ENCODE data around the gene STXBP4. TPM values are rescaled to one million over a fixed set of nuclear protein-coding genes. Genes with fewer than 3 reads are reported as not detected.

Gene STXBP4
- total and polyA plus RNA-seq, 2 experiments from 2014 or later, result 25.0 to 52.1 TPM

DNA sequence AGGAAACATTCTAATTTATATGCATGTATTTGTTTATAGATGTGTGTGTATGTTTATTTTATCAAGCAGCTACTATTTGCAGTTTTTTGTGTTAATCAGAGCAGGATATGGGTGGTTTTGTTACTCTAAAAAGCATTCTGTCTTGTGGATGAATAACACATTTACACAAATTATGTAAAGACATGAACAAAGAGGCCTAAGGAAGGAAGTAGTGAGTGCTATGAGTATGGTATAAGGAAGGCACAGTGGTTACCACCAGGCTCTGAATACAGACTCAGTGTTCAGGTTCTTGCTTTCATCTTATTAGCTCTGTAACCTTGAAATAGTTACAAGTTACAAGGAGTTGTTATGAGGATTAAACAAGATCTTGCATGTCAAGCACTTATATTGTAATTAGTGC lies 33.9 kb downstream of the STXBP4 start:
- Histone ChIP-seq H4K20me1 (replicated peaks; ENCODE audit: insufficient read depth) (no peaks in the 10 kb centered on the region), H3F3A (replicated peaks; ENCODE audit: low read depth) (no peaks in the 10 kb centered on the region), H3K4me2 (no peak overlapping the region), H3K27ac (ENCODE audit: low read depth) (no peak overlapping the region), H3K4me1 (ENCODE audit: insufficient read depth) (0 out of 2 replicates have a peak, but pooled peaks cover 4% of the 10 kb centered on the region), H2AFZ (no peak overlapping the region), H3K4me3 (no peak overlapping the region), H3K9me2 (ENCODE audit: insufficient read depth) (no peaks in the 10 kb centered on the region), H3K36me3 (ENCODE audit: insufficient read depth) (no peaks in the 10 kb centered on the region), H3K27me3 (ENCODE audit: insufficient read depth) (no peaks in the 10 kb centered on the region), H3K79me2 (replicated peaks; ENCODE audit: insufficient read depth) (no peaks in the 10 kb centered on the region)
- Mint-ChIP-seq H3K27ac (no peak overlapping the region), H3K4me3 (no peak overlapping the region), H3K36me3 (ENCODE audit: low read depth) (no peaks in the 10 kb centered on the region; the same call in 2 of the 3 replicates), H3K27me3 (ENCODE audit: insufficient read depth, low read depth, poor library complexity) (peaks cover 2% of the 10 kb centered on the region), H3K9me3 (no peaks in the 10 kb centered on the region), H3K4me1 (peaks cover 26% of the 10 kb centered on the region)
- TF ChIP-seq REST (IDR thresholded peaks at IDR 0.05; ENCODE audit: unreplicated experiment) (no peak), JUNB (IDR thresholded peaks at IDR 0.05; ENCODE audit: unreplicated experiment) (no peak), EZH2phosphoT487 (IDR thresholded peaks at IDR 0.05; ENCODE audit: unreplicated experiment) (no peak), CREB1 (CRISPR knock-in tag; IDR thresholded peaks at IDR 0.05; ENCODE audit: low read depth) (no peak), STAT1 (IDR thresholded peaks at IDR 0.05; ENCODE audit: unreplicated experiment) (no peak), ZNF114 (CRISPR knock-in tag; IDR thresholded peaks at IDR 0.05) (no peak), NANOG (IDR thresholded peaks at IDR 0.05; ENCODE audit: borderline replicate concordance) (no peak), EZH2 (IDR thresholded peaks at IDR 0.05; ENCODE audit: low read depth, unreplicated experiment) (no peak), POLR2AphosphoS5 (IDR thresholded peaks at IDR 0.05; ENCODE audit: low read depth) (no peak), CTCF (conservative IDR thresholded peaks at IDR 0.05; ENCODE audit: low read depth in 2 of 2) (no peak), ZNF331 (CRISPR knock-in tag; IDR thresholded peaks at IDR 0.05; ENCODE audit: low read depth) (no peak)
- TF ChIP-seq, protein P1, sequence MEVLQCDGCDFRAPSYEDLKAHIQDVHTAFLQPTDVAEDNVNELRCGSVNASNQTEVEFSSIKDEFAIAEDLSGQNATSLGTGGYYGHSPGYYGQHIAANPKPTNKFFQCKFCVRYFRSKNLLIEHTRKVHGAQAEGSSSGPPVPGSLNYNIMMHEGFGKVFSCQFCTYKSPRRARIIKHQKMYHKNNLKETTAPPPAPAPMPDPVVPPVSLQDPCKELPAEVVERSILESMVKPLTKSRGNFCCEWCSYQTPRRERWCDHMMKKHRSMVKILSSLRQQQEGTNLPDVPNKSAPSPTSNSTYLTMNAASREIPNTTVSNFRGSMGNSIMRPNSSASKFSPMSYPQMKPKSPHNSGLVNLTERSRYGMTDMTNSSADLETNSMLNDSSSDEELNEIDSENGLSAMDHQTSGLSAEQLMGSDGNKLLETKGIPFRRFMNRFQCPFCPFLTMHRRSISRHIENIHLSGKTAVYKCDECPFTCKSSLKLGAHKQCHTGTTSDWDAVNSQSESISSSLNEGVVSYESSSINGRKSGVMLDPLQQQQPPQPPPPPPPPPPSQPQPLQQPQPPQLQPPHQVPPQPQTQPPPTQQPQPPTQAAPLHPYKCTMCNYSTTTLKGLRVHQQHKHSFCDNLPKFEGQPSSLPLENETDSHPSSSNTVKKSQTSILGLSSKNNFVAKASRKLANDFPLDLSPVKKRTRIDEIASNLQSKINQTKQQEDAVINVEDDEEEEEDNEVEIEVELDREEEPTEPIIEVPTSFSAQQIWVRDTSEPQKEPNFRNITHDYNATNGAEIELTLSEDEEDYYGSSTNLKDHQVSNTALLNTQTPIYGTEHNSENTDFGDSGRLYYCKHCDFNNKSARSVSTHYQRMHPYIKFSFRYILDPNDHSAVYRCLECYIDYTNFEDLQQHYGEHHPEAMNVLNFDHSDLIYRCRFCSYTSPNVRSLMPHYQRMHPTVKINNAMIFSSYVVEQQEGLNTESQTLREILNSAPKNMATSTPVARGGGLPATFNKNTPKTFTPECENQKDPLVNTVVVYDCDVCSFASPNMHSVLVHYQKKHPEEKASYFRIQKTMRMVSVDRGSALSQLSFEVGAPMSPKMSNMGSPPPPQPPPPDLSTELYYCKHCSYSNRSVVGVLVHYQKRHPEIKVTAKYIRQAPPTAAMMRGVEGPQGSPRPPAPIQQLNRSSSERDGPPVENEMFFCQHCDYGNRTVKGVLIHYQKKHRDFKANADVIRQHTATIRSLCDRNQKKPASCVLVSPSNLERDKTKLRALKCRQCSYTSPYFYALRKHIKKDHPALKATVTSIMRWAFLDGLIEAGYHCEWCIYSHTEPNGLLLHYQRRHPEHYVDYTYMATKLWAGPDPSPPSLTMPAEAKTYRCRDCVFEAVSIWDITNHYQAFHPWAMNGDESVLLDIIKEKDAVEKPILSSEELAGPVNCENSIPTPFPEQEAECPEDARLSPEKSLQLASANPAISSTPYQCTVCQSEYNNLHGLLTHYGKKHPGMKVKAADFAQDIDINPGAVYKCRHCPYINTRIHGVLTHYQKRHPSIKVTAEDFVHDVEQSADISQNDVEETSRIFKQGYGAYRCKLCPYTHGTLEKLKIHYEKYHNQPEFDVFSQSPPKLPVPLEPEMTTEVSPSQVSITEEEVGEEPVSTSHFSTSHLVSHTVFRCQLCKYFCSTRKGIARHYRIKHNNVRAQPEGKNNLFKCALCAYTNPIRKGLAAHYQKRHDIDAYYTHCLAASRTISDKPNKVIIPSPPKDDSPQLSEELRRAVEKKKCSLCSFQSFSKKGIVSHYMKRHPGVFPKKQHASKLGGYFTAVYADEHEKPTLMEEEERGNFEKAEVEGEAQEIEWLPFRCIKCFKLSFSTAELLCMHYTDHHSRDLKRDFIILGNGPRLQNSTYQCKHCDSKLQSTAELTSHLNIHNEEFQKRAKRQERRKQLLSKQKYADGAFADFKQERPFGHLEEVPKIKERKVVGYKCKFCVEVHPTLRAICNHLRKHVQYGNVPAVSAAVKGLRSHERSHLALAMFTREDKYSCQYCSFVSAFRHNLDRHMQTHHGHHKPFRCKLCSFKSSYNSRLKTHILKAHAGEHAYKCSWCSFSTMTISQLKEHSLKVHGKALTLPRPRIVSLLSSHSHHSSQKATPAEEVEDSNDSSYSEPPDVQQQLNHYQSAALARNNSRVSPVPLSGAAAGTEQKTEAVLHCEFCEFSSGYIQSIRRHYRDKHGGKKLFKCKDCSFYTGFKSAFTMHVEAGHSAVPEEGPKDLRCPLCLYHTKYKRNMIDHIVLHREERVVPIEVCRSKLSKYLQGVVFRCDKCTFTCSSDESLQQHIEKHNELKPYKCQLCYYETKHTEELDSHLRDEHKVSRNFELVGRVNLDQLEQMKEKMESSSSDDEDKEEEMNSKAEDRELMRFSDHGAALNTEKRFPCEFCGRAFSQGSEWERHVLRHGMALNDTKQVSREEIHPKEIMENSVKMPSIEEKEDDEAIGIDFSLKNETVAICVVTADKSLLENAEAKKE (CRISPR knock-in tag; IDR thresholded peaks at IDR 0.05), result no peak
- TF ChIP-seq, protein P2, sequence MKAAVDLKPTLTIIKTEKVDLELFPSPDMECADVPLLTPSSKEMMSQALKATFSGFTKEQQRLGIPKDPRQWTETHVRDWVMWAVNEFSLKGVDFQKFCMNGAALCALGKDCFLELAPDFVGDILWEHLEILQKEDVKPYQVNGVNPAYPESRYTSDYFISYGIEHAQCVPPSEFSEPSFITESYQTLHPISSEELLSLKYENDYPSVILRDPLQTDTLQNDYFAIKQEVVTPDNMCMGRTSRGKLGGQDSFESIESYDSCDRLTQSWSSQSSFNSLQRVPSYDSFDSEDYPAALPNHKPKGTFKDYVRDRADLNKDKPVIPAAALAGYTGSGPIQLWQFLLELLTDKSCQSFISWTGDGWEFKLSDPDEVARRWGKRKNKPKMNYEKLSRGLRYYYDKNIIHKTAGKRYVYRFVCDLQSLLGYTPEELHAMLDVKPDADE (IDR thresholded peaks at IDR 0.05), result no peak
- DNase-seq (ENCODE audit: low spot score) (no peak), ATAC-seq (no peak)
